Activated T-cell treated with anti-CD3 and anti-CD28 coated beads for 4 hours (primary cell): ENCODE results near the gene CLSTN1.
"Not testable (repeated sequence)": the region's sequence is repeated elsewhere in the genome, so short reads cannot be mapped to it uniquely, and the experiment has no call there.

Experiments
- DNase-seq: peaks from one replicate; pipeline ENCODE4 v3.0.0-alpha.2; 2020

The CLSTN1 gene

DNA sequence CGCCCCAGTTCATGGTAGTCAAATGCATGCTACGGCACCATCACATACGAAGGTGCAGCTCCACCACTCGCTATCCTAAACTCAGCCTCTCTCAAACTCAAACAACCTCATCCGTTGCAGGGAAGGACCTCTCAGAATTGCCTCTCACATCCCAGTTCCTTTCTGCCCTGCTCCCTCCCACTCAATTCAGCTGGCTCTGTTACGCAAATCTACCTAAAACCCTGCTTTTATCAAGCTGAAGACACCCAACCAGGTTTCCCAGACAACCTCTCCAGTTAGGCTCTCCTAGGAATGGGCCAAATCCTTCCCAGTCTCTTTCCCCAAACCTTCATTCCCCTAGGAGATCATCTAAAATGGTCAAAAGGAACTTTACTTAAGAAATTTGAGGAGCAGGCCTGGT lies 62.9 kb downstream of the CLSTN1 start:
- no peak for DNase-seq

DNA sequence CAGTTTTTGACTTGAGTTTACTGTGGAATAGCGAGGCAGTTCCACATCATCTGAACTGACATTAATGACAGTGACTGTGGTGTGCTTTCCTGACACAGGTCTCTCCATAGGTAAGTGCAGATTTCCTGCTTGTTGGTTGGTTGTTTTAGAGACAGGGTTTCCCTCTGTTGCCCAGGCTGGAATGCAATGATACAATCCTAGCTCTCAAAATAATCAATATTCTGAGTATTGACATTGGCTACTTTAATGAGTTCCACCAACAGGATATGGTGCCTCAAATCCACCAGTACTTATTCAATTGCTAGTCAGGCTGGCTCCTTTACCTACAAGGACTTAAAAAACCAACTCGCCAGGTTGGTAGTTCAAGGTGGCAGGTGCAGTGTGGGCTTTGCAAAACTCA lies 63.8 kb downstream of the CLSTN1 start:
- DNase-seq = no peak

DNA sequence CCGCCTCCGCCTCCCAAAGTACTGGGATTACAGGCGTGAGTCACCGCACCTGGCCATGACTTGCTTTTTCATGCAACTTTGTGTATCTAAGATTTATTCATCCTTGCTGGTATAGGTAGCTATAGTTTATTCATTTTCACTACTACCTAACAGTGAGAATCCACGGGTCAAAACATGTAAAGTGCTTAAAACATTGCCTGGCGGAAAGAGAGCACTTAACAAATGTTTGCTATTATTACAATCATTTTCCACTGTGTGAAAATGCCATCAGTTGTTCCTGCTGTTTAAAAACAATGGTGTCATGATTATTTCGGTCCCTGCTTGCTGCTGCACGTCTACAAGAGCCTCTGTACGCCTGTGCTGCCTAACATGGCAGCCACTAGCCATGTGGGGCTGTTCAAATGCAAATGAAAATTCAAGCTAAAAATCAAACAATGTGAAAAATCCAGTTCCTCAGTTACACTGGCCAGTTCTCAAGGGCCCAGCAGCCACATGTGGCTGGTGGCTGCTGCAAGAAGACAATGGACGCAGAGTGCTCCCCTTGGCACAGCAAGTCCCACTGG lies 65.1 kb downstream of the CLSTN1 start:
- no peak for DNase-seq

DNA sequence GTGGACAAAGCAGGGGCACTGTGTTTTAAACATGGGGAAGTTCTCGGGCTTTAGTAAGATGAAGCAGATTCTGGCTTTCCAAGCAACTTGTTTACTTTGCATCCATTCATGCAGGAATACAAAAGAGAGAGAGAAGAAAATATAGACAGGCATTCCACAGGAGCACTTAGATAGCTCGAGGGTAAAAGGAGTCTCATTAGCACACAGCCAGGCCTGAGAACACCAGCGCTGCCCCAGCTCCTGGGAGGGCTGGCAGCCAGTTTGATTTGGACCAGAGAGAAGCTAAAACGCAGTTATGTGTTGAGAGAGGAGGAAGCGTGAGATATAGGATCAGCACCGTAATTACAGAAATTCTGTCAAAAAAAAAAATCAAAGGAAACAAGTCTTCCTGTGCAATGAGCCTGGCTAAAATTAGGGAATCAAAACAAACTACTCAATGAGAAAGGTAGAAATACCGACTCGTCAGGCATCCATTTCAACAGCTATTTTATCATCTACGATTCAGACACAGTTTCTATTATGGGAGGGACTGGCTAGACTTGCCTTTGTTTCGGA lies 68.2 kb downstream of the CLSTN1 start:
- no peak for DNase-seq

DNA sequence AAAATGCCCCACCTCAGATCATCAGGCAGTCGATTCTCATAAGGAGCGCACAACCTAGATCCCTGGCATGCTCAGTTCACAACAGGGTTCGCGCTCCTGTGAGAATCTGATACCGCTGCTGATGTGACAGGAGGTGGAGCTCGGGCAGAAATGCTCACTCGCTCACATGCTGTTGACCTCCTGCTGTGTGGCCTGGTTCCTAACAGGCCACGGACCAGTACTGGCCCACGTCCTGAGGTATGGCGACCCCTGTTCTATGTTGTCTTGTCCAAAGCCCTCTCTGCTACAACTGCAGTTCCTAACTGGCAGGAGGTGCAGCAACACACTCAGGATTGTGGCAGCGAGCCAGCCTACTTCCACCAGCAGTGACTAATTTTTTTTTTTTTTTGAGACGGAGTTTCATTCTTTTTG lies 70.6 kb downstream of the CLSTN1 start:
- DNase-seq = no peak

DNA sequence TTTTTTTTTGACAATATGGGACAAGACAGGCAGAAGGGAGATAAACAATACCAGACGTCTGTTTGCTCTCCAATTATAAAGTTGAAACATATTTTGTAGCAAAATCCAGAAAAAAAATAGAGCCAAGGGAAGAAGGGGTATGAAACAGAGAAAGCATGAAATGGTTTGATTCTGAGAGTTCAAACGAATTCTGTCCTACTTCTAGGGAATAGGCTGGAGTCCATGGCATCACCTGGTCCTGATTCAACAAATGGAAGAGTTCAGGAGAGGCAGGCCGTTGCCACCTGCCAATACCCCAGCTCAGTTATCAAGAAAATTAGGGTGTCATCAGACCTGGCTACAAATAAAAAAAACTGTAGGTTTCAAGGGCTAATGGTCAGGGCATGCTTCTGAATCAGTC lies 71.8 kb downstream of the CLSTN1 start:
- DNase-seq = no peak

DNA sequence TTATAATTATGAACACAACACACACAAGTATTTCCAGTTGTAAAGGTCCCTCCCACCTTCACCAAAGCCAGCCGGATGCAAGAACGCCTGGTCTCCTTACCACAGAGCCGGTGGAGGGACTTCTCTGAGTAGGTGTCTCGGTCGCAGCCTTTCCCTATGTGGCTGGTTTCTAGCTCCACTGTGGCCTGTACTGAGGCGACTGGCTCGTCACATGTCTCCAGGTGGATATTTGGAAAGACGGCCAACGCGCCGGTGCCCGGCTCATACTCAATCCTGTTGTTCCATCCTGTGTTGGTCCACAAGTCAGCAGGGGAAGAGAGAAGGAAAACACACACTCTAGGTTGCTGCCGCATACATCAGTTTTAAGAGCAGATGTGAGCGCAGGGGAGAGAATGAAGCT lies 74.4 kb downstream of the CLSTN1 start:
- no peak for DNase-seq

DNA sequence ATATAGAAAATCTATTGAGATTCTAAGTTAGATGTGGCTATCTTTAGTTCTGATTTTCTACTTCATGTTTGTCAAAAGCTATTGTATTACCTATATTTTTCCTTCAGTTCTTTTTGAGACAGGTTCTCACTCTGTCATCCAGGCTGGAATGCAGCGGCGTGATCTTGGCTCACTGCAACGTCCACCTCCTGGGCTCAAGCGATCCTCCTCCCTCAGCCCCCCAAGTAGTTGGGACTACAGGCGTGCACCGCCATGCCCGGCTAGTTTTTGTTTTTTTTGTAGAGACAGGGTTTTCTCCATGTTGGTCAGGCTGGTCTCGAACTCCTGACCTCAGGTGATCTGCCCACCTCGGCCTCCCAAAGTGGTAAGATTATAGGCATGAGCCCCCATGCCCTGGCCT lies 75.4 kb downstream of the CLSTN1 start:
- not testable (repeated sequence) for DNase-seq

DNA sequence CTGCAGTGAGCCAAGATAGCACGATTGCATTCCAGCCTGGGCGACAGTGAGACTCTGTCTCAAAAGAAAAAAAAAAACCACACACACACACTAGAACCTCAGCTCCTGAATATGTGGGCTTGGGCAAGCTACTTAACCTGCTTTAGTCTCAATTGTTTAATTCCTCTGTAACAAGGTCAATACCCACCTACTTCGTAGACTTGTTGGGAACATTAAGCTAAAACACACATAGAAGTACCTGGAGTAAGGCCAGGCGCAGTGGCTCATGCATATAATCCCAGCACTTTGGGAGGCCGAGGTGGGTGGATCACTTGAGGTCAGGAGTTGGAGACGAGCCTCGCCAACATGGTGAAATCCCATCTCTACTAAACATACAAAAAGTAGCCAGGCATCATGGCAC lies 77.1 kb downstream of the CLSTN1 start:
- no peak for DNase-seq

DNA sequence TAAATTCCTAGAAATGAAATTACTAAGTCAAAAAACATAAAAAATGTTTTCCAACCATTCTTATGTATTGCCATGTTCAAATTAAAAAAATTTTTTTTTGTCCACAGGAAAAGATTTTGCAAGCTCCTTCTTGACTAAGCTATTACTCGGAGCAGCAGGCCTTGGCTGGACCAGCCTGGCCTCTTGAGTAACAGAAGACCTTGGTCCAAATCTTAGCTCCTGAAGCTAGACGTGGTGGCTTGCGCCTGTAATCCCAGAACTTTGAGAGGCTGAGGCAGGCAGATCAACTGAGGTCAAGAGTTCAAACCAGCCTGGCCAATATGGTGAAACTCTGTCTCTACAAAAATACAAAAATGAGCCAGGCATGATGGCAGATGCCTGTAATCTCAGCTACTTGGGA lies 77.6 kb downstream of the CLSTN1 start:
- DNase-seq = no peak

DNA sequence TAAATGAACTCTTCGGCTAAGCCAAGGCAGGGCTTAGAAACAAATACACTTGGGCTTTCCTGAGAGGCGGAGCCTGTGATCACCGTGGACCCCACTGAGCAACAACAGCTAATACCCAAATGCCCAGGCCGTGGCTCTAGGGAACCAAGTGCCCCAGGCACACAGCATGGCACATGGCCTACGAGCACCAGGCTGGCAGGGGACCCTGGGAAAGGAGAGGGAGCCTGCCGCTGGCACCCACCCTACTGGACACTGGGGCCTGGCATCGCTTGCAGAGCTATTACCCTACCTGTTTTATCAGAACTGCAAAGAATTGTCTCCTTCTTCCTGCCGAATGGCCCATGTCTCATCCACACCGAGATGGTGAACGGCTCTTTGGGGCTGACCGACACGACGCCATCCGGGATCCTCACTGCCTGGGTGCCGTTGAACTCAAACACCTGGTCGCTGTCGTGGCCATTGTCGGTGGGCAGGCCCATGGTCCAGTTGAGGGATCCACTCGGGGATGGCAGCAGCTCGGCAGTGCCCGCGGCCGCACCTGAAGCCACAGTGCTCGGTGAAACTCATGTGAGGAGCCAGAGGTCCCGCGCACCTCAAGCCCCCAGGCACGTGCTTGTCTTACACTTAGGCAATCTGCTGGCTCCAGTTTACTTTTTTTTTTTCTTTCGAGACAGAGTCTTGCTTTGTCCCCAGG lies 79.5 kb downstream of the CLSTN1 start:
- DNase-seq = no peak

DNA sequence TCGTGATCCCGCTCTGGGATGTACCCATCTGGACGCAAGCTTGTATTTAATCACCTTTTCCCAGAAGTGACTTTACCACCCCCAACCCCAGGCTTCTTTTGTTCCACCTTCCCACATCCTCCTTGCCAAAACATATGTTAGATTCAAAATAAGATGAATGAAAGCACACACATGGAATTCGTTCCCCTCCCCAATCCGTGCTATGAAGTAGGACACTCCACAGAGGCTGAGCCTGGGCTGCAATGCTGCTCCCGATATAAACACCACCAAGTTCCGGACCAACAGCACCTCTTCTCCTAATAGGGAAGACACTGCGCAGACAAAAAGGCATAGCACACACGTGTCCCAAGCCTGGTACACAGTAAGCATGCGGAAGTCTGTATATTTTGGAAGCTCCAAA lies 86.1 kb downstream of the CLSTN1 start:
- DNase-seq = no peak

DNA sequence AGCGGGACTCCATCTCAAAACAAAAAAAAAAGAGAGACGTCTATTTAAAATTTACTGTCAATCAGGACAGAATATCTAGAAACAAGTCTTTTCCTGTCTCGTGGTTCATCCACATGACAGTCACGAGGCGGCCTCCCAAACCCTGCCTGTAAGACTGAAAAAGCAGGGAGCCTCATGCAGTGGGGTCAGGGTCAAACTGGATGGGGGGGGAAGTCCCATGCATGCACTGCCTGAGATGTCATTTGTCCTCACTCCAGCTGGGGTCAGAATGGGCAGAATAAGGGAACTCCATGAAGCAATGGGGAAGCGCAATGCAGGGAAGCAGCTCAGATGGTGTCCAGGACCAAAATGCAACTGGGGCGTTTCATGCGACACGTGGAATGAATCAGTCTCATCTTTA lies 86.7 kb downstream of the CLSTN1 start:
- DNase-seq = no peak

DNA sequence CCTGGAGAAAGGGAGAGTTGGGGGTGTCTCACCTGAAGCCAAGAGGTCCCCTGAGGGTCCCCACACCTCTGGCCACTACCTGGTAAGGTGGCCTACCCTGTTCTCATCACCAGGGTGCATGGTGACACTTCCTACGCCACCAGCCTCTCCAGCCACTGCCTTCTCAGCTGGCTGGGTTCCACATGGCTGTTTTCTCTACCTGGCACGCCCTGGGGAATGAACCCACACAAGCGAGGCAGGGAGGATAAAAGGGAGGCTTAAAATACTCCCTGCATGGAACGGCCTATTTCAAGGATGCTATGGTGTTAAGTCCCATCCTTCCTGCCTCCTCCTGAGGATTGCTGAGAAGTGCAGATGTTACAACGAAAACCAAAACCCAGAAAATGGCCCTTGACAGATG lies 87.5 kb downstream of the CLSTN1 start:
- DNase-seq = no peak

DNA sequence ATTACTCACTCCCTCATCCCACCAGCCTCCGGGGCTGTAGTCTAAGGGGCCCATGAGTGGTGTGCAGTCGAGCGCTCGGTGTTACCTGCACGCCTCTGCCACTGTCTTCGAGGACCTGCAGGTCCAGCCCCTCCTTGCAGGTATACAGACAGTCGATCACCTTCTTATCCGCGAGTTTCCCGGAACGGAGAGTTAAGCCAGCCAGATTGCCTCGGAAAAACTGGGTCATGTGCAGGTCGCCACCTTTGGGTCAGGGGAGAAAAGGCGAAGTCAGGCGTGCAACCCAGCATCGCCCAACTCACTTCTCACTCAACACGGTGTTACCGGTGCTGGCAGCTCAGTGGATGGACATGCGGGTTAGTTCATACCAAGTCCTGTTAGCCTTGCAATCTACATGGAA lies 88.0 kb downstream of the CLSTN1 start:
- DNase-seq = no peak

DNA sequence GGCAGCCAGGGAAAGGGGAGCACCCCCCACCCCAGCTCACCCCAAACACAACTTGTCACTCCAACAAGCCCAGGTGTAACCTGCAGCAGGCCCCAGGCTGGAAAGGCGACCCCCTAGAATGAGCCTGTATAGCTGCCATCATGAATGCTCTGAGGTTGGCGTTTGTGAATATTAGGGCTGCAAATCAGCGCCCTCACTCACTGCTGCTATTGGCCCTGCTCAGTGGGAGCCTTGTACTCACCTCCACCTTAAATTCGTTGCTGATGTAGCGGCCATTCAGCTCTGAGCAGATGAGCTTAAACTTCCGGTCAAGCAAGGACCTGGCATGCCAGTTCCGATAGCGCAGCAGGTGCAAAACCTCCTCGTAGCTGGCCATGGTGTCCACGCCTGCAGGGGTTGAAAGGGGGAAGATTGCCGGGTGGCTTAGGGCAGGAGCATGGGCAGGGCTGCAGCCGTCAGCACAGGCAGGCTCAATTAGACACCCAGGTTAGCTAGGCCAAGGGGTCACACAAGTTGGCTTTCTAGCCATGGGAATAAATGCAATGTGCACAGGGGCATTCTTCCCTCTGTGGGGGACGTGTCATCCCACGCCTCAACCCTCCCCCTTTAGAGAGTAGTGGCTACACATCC lies 90.5 kb downstream of the CLSTN1 start:
- DNase-seq = no peak

DNA sequence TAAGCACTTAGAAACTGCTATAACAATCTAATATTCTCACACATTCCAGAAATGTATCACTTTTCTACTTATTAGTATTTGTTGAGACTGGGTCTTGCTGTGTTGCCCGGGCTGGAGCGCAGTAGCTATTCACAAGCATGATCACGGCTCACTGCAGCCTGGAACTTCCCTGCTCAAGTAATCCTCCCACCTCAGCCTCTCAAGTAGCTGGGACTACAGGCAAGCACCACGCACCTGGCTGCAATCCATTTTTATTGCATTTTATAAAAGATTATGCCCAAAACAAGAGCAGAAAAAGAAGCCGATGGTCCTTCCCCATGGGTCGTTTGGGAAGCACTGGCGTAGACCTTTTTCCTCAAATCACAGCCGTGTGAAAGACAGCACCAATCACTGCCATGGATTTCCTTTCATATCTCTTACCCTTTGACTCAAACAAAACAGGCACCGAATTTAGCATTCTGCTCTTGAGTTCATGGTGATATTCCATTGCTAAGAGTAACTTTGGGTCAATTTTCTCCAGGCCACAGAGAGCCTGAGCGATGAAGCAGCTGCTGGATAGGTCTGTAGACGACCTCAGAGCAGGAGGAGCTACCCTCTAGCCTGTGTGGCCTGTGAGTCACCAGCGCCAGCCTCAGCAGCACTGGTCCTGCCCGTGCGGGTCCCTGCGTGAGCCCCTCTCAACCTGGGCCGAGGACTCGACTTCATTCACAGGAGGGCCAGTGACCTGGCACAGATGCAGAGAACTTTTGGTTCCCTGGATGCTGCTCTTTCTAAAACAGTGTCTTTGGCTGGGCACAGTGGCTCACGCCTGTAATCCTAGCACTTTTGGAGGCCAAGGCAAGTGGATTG lies 91.4 kb downstream of the CLSTN1 start:
- DNase-seq = no peak

DNA sequence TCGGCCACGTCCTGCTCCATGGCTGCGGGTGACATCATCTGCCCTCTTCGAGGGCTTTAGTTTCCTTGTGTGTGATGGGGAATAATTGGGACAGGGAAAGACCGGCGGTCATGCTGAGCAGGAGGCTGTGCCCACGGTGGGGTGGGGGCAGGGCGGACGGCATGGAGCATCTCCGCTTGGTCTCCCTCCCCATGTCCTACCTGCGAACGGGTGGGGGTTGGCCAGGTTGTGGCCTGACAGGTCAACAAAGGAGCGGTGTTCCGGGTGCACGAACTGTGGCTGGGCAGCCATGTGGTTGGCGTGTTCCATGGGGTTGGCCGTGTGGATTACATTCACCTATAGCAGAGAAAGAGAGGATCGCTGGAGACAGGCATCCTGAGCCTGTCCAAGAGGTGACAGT lies 92.2 kb downstream of the CLSTN1 start:
- no peak for DNase-seq

DNA sequence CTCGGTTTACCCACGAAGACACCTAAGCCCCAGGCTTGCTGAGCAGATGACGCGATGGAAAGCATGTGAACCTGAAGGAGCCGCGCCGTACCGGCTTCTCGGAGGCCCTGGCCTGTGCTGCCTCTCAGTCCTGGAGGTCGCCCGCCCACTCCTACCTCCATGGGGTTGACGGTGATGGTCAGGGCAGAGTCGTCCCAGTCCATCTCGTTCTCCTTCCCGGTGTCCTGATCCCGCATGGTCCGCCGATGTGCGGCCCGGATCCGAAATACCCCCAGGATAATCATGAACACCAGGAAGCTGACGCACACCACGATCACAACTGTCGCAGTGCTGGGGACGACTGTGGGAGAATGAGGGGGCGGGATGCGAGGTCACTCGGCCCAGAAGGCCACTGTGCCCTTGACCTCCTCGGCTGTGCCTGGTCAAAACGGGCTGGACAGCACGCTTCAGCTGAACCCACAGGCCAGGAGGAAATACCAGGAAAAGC lies 92.7 kb downstream of the CLSTN1 start:
- DNase-seq = no peak

DNA sequence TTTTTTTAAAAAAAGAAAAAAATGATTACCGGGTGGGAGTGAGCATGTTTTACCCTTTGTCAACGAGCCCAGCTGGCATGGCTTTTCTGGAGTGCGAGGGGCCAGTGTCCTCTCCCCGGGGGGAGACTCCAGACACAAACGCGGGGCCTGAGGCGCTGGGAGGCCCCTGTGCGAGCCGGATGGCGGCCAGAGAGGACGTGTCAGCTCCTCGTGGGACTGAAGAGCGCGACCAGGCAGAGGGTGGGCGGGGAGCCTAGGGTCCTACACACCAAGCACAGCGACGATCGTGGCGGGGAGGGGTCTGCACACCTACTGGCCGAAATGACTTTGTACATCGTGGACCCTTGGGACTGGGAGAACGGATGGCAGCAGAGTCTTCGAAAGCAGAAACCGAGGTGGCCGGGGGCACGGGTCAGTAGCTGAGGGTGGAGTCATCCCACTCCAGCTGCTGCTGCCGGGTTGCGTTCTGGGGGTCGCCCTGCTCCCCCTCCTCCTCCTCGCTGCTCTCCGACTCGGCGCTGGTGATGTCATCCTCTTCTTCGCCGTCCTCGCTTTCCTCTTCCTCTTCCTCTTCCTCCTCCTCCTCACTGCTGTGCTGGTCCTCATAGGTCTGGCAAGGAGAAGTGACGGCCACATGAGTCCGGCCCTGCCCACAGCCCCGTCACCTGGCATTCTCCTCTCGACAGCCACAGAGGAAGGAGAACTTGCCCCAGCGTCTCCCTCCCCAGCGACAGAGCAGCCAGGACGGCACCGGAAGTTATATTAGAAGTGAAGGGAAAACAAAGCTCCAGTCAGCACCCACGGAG lies 93.5 kb downstream of the CLSTN1 start:
- DNase-seq = no peak

DNA sequence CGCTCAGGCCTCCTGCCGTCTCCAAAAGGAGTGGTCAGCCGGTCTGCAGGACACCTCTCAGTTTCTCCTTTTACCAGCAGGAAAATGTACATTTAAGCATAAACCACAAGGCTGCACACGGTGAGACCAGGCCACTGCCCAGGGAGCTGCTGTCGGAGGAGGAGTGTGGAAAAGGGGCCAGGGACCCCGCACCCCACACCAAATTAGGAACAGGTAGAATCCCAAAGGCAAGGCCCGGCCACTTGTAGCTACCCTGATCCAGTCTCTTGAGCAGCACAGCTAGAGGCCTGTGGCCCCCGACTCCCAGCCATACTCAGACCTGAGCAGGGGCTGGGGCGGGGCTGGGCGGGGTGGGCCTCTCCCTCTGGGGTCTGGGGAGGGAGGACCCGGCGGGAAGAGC lies 94.2 kb downstream of the CLSTN1 start:
- no peak for DNase-seq
